ENCODE measurements around the gene SNX5. TPM values are rescaled to one million over a fixed set of nuclear protein-coding genes. Genes with fewer than 3 reads are reported as not detected.

The SNX5 gene
- total RNA-seq (2014; rRNA removed; shearing (Covaris generic)), result 186 and 235 TPM in 2 replicates

GRCh38 chr20:17968366-17969277, at the start of gene SNX5, which contains the start of gene MGME1:
TSS of gene SNX5 (minus strand) at chr20:17968794. CDS start at chr20:17968425, 369 bp downstream.
TSS of gene MGME1 (plus strand) at chr20:17969018. CDS start at chr20:17969860, 842 bp downstream.
- peaks cover 23% of the 10 kb centered on the region for H3K4me1 ChIP-seq
- H3K36me3 ChIP-seq, result peaks cover 66% of the 10 kb centered on the region
- peak within 1 kb of the TSS; percentile 99 for H3K27ac ChIP-seq
- peak; percentile 99 for DNase-seq
- no peaks in the 10 kb centered on the region for H3K9me3 ChIP-seq (replicated peaks)
- peak within 1 kb of the TSS; percentile 93 for H3K4me3 ChIP-seq
- H3K27me3 ChIP-seq, result no peaks in the 10 kb centered on the region

- Histone ChIP-seq H3K27ac (no peak overlapping the region), H3K4me3 (no peak overlapping the region), H3K36me3 (no peaks in the 10 kb centered on the region), H3K4me1 (no peaks in the 10 kb centered on the region), H3K27me3 (no peaks in the 10 kb centered on the region; the same call in 1 of the 2 replicates), H3K9me3 (replicated peaks) (no peaks in the 10 kb centered on the region)
- no peak for DNase-seq
Measured at GRCh38 chr20:18018100-18018499, 49.5 kb upstream of the SNX5 start.

GRCh38 chr20:18016772-18017171, 48.2 kb upstream of the SNX5 start:
- no peaks in the 10 kb centered on the region for H3K9me3 ChIP-seq (replicated peaks)
- H3K4me1 ChIP-seq, result no peaks in the 10 kb centered on the region
- no peak overlapping the region for H3K4me3 ChIP-seq
- H3K36me3 ChIP-seq, result no peaks in the 10 kb centered on the region
- H3K27me3 ChIP-seq, result no peaks in the 10 kb centered on the region; the same call in 1 of the 2 replicates
- no peak for DNase-seq
- no peak overlapping the region for H3K27ac ChIP-seq

GRCh38 chr20:18014411-18014810, 45.8 kb upstream of the SNX5 start:
- no peak for DNase-seq
- Histone ChIP-seq H3K4me3 (no peak overlapping the region), H3K9me3 (replicated peaks) (no peaks in the 10 kb centered on the region), H3K27me3 (no peaks in the 10 kb centered on the region; the same call in 1 of the 2 replicates), H3K4me1 (no peaks in the 10 kb centered on the region), H3K27ac (no peak overlapping the region), H3K36me3 (no peaks in the 10 kb centered on the region)

- no peak for DNase-seq
- Histone ChIP-seq H3K27ac (no peak overlapping the region), H3K4me1 (no peaks in the 10 kb centered on the region), H3K27me3 (no peaks in the 10 kb centered on the region; the same call in 1 of the 2 replicates), H3K9me3 (replicated peaks) (no peaks in the 10 kb centered on the region), H3K36me3 (no peaks in the 10 kb centered on the region), H3K4me3 (no peak overlapping the region)
Measured at GRCh38 chr20:18012901-18013300, 44.3 kb upstream of the SNX5 start.

- Histone ChIP-seq H3K4me1 (no peaks in the 10 kb centered on the region), H3K9me3 (replicated peaks) (no peaks in the 10 kb centered on the region), H3K36me3 (no peaks in the 10 kb centered on the region), H3K27ac (no peak overlapping the region), H3K27me3 (no peaks in the 10 kb centered on the region; the same call in 1 of the 2 replicates), H3K4me3 (no peak overlapping the region)
- no peak for DNase-seq
Measured at GRCh38 chr20:18011951-18012645, 43.5 kb upstream of the SNX5 start.

GRCh38 chr20:18011482-18011881, 42.9 kb upstream of the SNX5 start:
- no peak for DNase-seq
- Histone ChIP-seq H3K27ac (no peak overlapping the region), H3K4me1 (no peaks in the 10 kb centered on the region), H3K36me3 (no peaks in the 10 kb centered on the region), H3K4me3 (no peak overlapping the region), H3K27me3 (no peaks in the 10 kb centered on the region; the same call in 1 of the 2 replicates), H3K9me3 (replicated peaks) (no peaks in the 10 kb centered on the region)

GRCh38 chr20:18009116-18009515, 40.5 kb upstream of the SNX5 start:
- Histone ChIP-seq H3K4me3 (no peak overlapping the region), H3K27ac (no peak overlapping the region), H3K4me1 (no peaks in the 10 kb centered on the region; the same call in 1 of the 2 replicates), H3K27me3 (no peaks in the 10 kb centered on the region; the same call in 1 of the 2 replicates), H3K36me3 (no peaks in the 10 kb centered on the region), H3K9me3 (replicated peaks) (no peaks in the 10 kb centered on the region)
- DNase-seq, result no peak

- H3K27me3 ChIP-seq, result no peaks in the 10 kb centered on the region; the same call in 1 of the 2 replicates
- no peaks in the 10 kb centered on the region; the same call in 1 of the 2 replicates for H3K4me1 ChIP-seq
- H3K36me3 ChIP-seq, result no peaks in the 10 kb centered on the region
- H3K27ac ChIP-seq, result no peak overlapping the region
- no peak for DNase-seq
- no peaks in the 10 kb centered on the region for H3K9me3 ChIP-seq (replicated peaks)
- no peak overlapping the region for H3K4me3 ChIP-seq
Measured at GRCh38 chr20:18007534-18008292, 39.1 kb upstream of the SNX5 start.

GRCh38 chr20:18006684-18007083, 38.1 kb upstream of the SNX5 start:
- no peak for DNase-seq
- no peak overlapping the region for H3K27ac ChIP-seq

GRCh38 chr20:18005990-18006364, 37.4 kb upstream of the SNX5 start:
- Histone ChIP-seq H3K36me3 (no peaks in the 10 kb centered on the region), H3K27ac (no peak overlapping the region), H3K9me3 (replicated peaks) (no peaks in the 10 kb centered on the region), H3K4me1 (no peaks in the 10 kb centered on the region; the same call in 1 of the 2 replicates), H3K27me3 (no peaks in the 10 kb centered on the region; the same call in 1 of the 2 replicates), H3K4me3 (no peak overlapping the region)
- peak; percentile 18 to 22 for DNase-seq

More at GRCh38 chr20:18006684-18007083, 38.1 kb upstream of the SNX5 start:
- Histone ChIP-seq H3K4me1 (no peaks in the 10 kb centered on the region; the same call in 1 of the 2 replicates), H3K4me3 (no peak overlapping the region), H3K36me3 (no peaks in the 10 kb centered on the region), H3K9me3 (replicated peaks) (no peaks in the 10 kb centered on the region), H3K27me3 (no peaks in the 10 kb centered on the region; the same call in 1 of the 2 replicates)

- H3K27ac ChIP-seq, result no peak overlapping the region
Measured at GRCh38 chr20:18005170-18005989, 36.8 kb upstream of the SNX5 start.

GRCh38 chr20:18004384-18005031, 35.9 kb upstream of the SNX5 start:
- no peak overlapping the region for H3K27ac ChIP-seq
- no peaks in the 10 kb centered on the region for H3K9me3 ChIP-seq (replicated peaks)
- H3K27me3 ChIP-seq, result no peaks in the 10 kb centered on the region; the same call in 1 of the 2 replicates
- no peaks in the 10 kb centered on the region for H3K36me3 ChIP-seq
- H3K4me3 ChIP-seq, result no peak overlapping the region
- no peaks in the 10 kb centered on the region; the same call in 1 of the 2 replicates for H3K4me1 ChIP-seq
- peak in 1 of 2 experiments; percentile 24 for DNase-seq

More at GRCh38 chr20:18005170-18005989, 36.8 kb upstream of the SNX5 start:
- Histone ChIP-seq H3K36me3 (no peaks in the 10 kb centered on the region), H3K9me3 (replicated peaks) (no peaks in the 10 kb centered on the region), H3K4me1 (no peaks in the 10 kb centered on the region; the same call in 1 of the 2 replicates), H3K4me3 (no peak overlapping the region), H3K27me3 (no peaks in the 10 kb centered on the region; the same call in 1 of the 2 replicates)
- no peak for DNase-seq

Data from SJCRH30 (cell line).